NK-92 (cell line): ENCODE data around the gene SLC27A3.
"Not testable (repeated sequence)": the region's sequence is repeated elsewhere in the genome, so short reads cannot be mapped to it uniquely, and the experiment has no call there.

Source experiments
- DNase-seq: peaks from one replicate; lab custom pipeline; 2025; ENCODE audit not compliant: unreplicated experiment; lab: John Stamatoyannopoulos, UW

SLC27A3 gene

GRCh38 chr1:153779781-153780541, 4.8 kb downstream of the SLC27A3 start:
- no peak for DNase-seq

DNA sequence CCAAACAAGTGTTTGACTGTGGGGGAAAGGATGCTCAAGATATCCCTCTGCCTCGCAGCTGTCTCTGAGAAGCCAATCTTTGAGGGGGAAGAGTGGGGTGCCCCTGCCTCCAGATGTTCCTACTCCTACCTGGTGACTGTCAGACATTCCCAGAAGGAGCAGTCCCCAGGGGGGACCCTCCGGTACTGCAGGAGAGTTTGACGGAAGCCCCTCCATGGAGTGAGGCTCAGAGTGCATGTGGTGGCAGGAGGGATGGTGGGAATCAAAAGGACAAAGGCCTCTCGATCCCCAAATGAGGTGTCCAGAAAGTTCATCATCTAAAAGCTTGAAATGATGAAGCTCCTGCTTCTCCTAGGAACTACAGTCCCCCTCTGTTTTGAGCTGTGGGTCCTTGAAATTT, 5.3 kb downstream of the SLC27A3 start:
- DNase-seq = no peak

DNA sequence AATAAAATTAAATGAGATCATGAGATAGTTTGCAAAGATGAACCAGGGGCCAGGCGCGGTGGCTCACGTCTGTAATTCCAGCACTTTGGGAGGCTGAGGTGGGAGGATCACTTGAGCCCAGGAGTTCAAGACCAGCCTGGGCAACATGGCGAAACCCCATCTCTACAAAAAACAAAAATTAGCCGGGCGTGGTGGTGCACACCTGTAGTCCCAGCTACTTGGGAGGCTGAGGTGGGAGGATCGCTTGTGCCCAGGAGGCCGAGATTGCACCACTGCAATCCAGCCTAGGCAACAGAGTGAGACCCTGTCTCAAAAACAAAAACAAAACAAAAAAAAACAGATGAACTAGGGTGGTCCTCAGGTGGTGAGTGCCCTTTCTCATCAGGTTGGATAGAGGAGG, 7.4 kb downstream of the SLC27A3 start:
- DNase-seq = not testable (repeated sequence)

DNA sequence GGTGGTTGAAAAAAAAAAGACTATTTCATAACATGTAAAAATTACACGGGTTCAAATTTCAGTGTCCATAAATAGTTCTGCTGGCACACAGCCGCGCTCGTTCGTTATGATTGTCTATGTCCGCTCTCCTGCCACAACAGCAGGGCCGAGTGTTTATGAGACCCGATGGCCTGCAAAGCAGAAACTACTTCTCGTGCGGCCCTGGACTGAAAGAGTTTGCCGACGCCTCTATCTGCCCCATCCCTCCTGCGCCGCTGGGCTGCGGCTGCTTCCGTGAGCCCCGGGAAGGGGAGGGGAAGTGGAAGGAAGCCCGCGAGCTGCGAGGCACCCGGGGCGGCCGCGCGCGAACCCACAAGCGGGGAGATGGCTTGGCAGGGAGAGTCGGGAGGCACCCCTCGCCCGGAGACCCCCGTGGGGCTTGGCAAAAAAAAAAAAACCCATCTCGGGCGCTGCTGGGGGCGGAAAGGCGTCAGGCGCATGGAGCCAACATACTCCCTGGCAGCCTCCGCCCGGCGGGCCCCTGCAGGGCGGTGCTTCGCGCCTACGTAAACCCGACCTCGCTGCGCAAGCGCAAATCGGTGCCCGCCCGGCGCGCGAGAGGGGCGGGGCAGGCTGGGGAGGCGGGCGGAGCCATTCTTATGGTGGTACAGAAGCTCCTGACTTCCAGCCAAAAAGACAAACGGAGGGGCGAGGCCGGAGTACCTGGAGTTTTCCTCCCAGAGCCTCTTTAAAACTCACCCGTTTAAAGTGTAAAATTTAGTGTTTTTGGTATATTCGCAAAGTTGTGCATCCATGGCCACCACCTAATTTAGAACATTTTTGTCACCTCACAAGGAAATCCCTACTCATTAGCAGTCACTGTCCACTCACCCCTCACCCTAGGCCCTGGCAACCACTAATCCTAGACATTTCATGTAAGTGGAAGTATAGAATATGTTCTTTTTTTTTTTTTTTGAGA, 8.3 kb downstream of the SLC27A3 start:
- peak; percentile 80 for DNase-seq

- no peak for DNase-seq
These were observed 11.0 kb downstream of the SLC27A3 start for GRCh38 chr1:153786038-153786790.

- DNase-seq = no peak
These were observed 14.3 kb downstream of the SLC27A3 start for GRCh38 chr1:153789478-153790034.

GRCh38 chr1:153790313-153790965, 15.2 kb downstream of the SLC27A3 start:
- no peak for DNase-seq

DNA sequence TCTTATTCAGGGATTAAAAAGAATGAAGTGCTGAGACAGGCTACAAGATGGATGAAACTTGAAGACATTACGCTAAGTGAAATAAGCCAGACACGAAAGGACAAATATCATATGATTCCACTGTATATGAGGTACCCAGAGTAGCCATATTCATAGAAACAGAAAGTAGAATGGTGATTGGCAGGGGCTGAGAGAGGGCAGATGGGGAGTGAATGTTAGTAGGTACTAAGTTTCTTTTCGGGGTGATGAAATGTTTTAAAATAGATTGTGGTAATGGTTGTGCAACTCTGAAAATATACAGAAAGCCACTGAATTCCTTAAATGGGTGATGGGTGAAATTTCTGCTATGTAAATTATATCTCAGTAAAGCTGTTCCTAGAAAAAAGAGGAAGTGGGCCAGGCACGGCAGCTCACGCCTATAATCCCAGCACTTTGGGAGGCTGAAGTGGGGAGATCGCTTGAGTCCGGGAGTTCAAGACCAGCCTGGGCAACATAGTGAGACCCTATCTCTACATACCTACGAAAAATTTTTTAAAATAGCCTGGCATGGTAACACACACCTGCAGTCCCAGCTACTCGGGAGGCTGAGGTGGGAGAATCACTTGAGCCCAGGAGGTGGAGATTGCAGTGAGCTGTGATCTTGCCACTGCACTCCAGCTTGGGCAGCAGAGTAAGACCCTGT, 15.9 kb downstream of the SLC27A3 start:
- no peak for DNase-seq

DNA sequence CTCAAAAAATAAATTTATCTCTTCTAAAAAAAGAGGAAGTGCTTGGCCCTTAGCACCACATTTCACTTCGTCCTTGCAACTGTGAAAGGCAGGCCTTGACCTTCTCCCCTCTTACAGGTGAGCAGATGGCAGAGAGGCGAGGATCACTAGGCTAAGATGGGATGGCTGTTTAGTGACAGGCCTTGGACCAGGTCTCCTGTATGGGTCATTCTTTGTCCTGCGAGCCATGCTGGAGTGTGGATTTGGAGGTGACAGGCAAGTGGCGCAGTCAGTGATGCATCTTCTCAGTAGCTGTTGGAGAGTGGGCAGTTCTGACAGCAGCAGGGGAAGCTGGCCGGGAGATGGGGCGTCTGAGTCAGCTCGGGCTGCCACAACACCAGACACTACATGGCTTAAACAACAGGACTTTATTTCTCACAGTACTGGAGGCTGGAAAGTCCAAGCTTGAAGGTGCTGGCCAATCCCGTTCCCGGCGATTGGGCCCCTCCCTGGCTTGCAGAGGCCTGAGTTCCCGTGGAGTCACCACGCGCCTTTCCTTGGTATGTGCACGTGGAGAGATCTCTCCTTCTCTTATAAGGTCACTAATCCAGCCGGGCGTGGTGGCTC, 16.5 kb downstream of the SLC27A3 start:
- DNase-seq = no peak

DNA sequence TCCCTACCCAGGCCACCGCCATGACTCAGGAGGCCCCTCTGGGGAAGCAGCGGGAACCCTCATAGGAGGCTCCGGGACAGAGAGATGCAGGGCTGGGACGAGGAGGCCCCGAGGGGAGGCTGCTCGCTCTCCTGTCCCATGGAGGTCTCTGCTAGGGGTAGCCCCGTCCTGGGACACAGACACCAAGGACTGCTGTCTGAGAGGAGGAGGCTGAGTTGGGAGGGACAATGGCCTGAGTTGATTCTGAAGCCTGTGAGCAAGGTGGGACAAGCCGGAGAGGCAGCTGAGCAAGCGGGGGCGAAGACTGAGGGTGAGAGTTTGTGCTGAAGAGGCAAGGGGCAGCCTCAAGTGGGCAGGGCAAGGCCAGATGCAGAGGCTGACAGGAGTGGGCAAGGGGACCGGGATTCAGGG, 17.4 kb downstream of the SLC27A3 start:
- no peak for DNase-seq

DNA sequence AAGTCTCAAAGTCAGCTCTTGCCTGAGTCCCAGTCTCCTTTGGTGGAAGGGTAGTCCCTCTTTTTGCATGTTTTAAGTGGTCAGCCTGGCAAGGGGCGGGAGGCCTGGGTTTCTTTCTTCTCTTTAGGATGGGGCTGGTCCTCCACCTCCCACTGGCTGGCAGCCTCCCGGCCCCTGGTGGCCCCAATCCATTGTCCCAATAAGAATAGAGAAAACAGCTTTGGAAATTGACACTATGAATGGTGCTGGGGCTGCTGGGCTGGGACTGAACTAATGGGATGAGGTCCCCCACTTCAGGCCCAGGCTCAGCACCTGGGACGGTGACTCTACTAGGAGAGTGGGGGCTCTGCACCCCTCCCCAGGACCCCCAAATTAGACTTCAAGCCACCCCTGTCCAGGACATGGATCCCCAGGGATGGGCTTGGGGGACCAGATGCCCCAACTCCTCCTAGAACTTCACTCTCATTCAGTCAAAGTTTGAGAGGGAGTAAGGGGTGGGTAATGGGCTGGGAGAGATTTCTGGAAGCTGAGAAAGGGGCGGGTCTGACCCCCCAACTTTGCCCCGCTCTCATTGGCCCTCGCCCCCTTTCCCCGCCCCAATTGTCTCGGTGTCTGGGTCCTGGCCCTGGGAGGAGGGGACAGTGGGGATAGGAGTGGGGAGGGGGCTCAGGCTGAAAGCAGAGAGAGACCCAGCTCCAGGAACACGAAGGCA, 18.2 kb downstream of the SLC27A3 start:
- no peak for DNase-seq

DNA sequence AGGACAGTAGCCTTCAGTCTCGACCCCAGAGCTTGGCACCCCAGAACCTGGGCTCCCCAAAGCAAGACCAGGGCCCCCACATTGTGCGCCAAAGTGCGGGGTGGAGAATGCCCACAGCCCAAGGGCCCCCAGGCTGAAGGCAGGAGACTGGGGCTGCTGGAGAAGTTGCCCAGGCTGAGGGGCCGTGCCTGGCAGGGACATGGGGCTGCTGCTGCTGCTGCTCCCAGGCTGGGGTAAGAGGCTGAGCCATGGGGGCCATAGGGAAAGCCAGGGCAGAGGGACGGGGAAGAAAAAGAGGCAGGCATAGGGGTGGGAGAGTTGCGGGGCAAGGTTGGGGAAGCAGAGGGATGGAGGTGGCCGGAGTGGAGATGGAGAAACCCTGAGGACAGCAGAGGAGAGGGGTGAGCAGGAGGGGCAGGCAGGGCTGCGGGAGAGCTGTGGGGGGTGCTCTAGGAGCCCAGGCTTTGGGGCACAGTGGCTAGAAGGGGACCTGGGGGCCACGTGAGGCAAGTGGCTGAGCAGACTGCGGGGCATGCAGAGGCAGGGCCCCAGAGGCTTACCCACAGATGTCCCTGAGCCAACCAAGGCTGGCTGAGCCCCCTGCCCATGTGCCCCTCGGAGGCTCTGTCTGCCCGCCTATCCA, 18.9 kb downstream of the SLC27A3 start:
- DNase-seq = no peak

DNA sequence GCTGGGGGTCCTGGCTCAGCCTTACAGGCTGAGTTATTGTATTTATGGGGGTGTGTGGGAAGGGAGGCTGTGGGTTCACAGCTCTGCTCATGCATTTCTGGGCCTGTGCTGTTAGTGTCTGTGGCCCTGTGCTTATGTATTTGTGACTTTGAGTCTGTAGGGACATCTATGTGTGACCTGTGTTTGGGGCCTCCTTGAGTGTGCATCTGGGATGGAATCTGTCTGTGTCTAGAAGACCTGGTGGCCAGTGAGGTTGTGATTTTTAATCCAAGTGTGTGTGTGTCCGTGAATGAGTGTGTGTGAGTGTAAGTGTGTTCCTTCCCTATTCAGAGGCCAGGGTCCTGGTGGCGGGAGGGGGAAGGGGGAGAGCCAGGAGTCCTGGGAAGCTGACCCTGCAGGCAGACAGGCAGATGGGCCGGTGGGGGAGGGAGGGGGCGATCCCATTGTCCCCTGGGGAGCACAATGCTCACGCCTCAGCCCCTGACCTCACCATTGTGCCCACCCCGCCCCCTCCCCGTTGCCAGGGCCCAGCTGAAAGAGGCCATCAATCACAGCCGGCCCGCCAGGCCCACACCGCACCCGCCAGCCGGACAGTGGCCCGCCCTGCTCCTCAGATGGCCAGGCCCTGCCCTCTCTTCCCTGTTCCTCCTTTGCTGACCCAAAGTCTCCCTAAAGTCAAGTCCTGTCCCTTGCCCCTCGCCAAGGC, 19.6 kb downstream of the SLC27A3 start:
- DNase-seq = no peak

DNA sequence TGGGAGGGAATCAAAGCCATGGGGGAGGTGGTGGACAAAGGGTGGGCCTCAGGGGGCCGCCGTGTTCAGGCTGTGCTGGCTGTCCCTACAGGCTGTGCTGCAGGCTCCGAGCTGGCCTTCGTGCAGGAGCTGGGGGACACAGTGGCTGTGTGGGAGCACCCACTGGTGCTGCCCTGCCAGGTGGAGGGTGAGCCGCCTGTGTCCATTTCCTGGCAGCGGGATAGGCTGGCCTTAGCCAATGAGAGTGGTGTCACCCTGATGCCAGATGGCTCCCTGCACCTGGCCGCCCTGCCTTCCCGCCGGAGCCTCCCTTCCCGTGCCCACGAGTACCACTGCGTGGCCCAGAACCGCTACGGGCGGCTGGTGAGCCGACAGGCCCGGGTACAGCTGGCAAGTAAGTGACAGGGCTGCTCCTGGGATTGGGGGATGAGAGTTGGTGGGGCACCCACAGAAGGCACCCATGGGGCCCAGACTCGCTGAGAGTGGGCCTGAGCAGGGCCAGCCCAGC, 20.2 kb downstream of the SLC27A3 start:
- no peak for DNase-seq

DNA sequence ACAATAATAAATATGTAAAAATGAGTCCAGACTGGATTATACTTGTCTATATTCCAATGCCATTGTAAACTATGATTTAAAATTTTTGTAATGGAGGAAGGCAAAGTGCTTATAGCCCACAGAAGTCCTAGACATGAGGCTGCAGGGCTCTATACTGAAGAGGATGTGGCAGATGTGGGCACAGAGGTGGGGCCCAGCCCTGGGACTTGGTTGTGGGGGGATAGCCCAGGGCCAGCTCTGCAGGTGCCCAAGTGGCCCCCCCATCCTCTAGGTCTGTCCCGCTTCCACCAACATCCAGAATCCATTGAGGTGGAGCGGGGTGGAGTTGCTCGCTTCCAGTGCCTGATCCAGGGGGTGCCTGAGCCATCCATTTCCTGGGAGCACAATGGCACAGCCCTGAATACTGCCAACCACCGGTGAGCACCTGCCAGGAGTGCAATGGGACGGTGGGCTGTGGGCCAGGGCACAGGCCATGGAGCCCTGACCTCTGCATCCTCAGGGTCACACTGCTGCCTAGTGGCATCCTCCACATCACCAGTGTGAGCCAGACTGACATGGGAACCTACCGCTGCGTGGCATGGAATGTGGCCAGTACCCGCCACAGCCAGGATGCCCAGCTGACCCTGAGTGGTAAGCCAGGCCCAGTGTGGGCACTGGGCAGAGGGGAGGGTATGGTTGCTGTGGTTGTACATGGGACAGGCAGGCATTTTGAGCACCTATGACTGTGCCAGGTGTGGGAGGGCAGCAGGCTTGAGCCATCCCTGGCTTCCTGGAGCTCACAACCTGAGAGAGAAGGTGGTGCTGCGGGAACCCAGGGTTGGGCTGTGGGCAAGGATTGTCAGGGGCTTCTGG, 21.0 kb downstream of the SLC27A3 start:
- no peak for DNase-seq

DNA sequence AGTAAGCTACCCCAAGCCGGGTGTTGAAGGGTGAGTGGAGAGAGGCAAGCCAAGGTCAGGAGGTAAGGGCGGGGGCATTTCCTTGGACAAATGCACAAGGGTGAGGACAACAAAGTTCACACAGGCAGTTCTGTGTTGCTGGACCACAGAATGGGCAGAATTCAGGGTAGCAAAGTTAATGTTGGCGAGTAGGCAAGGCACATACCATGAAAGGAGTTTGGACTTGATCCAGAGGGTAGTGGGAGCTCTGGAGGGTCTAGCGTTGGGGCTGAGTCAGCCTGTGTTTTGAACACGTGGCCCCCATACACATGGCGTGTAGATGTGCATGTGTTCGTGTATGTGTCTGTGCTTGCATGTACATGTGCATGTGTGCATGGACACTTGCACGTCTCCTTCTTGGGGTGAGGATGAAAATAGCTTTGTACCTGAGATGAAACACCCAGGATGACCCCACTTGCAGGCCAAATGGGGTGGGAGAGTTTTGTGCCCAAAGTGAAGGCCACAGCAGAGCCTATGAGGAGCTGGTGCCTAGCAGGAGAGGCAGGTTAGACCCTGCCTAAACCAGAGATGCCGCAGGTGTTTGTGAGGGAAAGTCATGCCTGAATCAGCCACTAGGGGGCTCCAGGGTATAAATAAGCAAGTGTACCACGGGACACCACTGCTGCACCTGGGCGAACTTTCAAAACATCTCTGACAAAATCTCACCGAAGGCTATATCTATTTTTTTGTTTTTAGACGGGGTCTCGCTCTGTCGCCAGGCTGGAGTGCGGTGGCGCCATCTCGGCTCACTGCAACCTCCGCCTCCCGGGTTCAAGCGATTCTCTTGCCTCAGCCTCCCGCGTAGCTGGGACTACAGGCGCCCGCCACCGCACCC, 21.8 kb downstream of the SLC27A3 start:
- DNase-seq = no peak
